ENCODE measurements around the gene NDFIP1. TPM values are rescaled to one million over a fixed set of nuclear protein-coding genes. Genes with fewer than 3 reads are reported as not detected.

Gene NDFIP1
- total and polyA plus RNA-seq, 2 of the 13 experiments (the other 11 are each of a cell fraction or from before 2014, with no cell fraction given) = 12.4 to 15.7 TPM

- TF ChIP-seq ZBTB40 (IDR thresholded peaks at IDR 0.05) = peak; percentile 46
- TF ChIP-seq ZBTB40 (CRISPR knock-in tag; IDR thresholded peaks at IDR 0.05) = peak; percentile 98
Observed at GRCh38 chr5:142107736-142108431, 695 bp upstream of the NDFIP1 start (continued).
